IPS-11a (cell line): ENCODE results near the gene TUBA4B.
A peak's percentile ranks its signal among the peaks of the same experiment; 100 is the strongest.

ENCODE experiments used
- H3K4me3 ChIP-seq: one replicate; pipeline ENCODE4 v1.5.1; 2013; ENCODE audit warnings: low read depth, low read length, control low read depth

The TUBA4B gene

GRCh38 chr2:219218732-219219701, 34.0 kb upstream of the TUBA4B start, which contains the start of gene ABCB6:
ABCB6 (minus strand) TSS chr2:219218958; CDS start chr2:219218673, 285 bp downstream.
- H3K4me3 ChIP-seq = peak within 1 kb of the TSS; percentile 63

- no peak overlapping the region for H3K4me3 ChIP-seq
Observed at GRCh38 chr2:219219784-219220532, 33.1 kb upstream of the TUBA4B start.

GRCh38 chr2:219220652-219221402, 32.2 kb upstream of the TUBA4B start:
- H3K4me3 ChIP-seq = no peak overlapping the region

GRCh38 chr2:219221957-219222518, 31.0 kb upstream of the TUBA4B start:
- no peak overlapping the region for H3K4me3 ChIP-seq

- no peak overlapping the region for H3K4me3 ChIP-seq
Observed at GRCh38 chr2:219223831-219224610, 29.0 kb upstream of the TUBA4B start.

- no peak overlapping the region for H3K4me3 ChIP-seq
Observed at GRCh38 chr2:219225350-219225749, 27.7 kb upstream of the TUBA4B start.

GRCh38 chr2:219228041-219228910, 24.8 kb upstream of the TUBA4B start:
- H3K4me3 ChIP-seq = peak overlapping the region; percentile 94

GRCh38 chr2:219228911-219229304, 24.1 kb upstream of the TUBA4B start:
- peak overlapping the region; percentile 94 for H3K4me3 ChIP-seq

GRCh38 chr2:219229305-219230058, 23.6 kb upstream of the TUBA4B start, which contains the start of the genes ANKZF1 and ATG9A:
ANKZF1 (plus strand) TSS chr2:219229806; CDS start chr2:219230258, 452 bp downstream.
ATG9A (minus strand) TSS chr2:219229636; CDS start chr2:219228024, 1,612 bp downstream.
- peak within 1 kb of the TSS; percentile 94 for H3K4me3 ChIP-seq

- peak overlapping the region; percentile 94 for H3K4me3 ChIP-seq
Observed at GRCh38 chr2:219230059-219230540, 22.9 kb upstream of the TUBA4B start.

GRCh38 chr2:219234331-219234730, 18.7 kb upstream of the TUBA4B start:
- no peak overlapping the region for H3K4me3 ChIP-seq

- no peak overlapping the region for H3K4me3 ChIP-seq
Observed at GRCh38 chr2:219243291-219243761, 9.7 kb upstream of the TUBA4B start.

- peak overlapping the region; percentile 92 for H3K4me3 ChIP-seq
Observed at GRCh38 chr2:219244789-219245147, 8.3 kb upstream of the TUBA4B start.

- peak within 1 kb of the TSS; percentile 92 for H3K4me3 ChIP-seq
Observed at GRCh38 chr2:219245148-219245898, 7.7 kb upstream of the TUBA4B start, which contains the start of the genes GLB1L and STK16. GLB1L (minus strand) TSS chr2:219245444; CDS start chr2:219243573, 1,871 bp downstream. STK16 (plus strand) TSS chr2:219245479; CDS start chr2:219246000, 521 bp downstream.

- H3K4me3 ChIP-seq = peak overlapping the region; percentile 92
Observed at GRCh38 chr2:219245899-219246230, 7.2 kb upstream of the TUBA4B start.

GRCh38 chr2:219246559-219246958, 6.5 kb upstream of the TUBA4B start:
- H3K4me3 ChIP-seq = no peak overlapping the region
